CD8-positive, alpha-beta memory T cell (primary cell): Measurements from ENCODE around the gene ALG3. TPM values are rescaled to one million over a fixed set of nuclear protein-coding genes. Genes with fewer than 3 reads are reported as not detected.

Source experiments
- CTCF ChIA-PET: fragments of 350-600 bp; sonication (Branson Sonifier 250); formaldehyde crosslinking; loops from one replicate; lab custom pipeline; 2021; ENCODE audit warnings: antibody characterized with exemption; lab: Charles Lee
- POLR2A ChIA-PET: fragments of 350-600 bp; sonication (Branson Sonifier 250); formaldehyde crosslinking; loops from one replicate; lab custom pipeline; 2021; ENCODE audit warnings: antibody characterized with exemption; lab: Charles Lee
- DNase-seq, 5 donors: peaks; one replicate each; pipeline versions ENCODE4 v3.0.0 to v3.0.0-alpha.2; 2020 to 2022; ENCODE audit warnings: mixed read lengths in 1 of 5
- H3K27ac ChIP-seq: one replicate; pipeline ENCODE4 v1.7.0; 2013; ENCODE audit warnings: low read depth, mild to moderate bottlenecking, low read length, moderate library complexity
- H3K27me3 ChIP-seq: 2 replicates; pipeline ENCODE4 v1.7.0; 2013; ENCODE audit warnings: low read length, mild to moderate bottlenecking; ENCODE audit not compliant: insufficient read depth, poor library complexity, severe bottlenecking
- H3K36me3 ChIP-seq: 2 replicates; pipeline ENCODE4 v1.7.0; 2013; ENCODE audit warnings: mild to moderate bottlenecking, low read length, moderate library complexity; ENCODE audit not compliant: insufficient read depth
- H3K4me1 ChIP-seq: 2 replicates; pipeline ENCODE4 v1.7.0; 2013; ENCODE audit warnings: mild to moderate bottlenecking, low read length, moderate library complexity; ENCODE audit not compliant: insufficient read depth
- H3K4me3 ChIP-seq: 2 replicates; pipeline ENCODE4 v1.7.0; 2013; ENCODE audit warnings: mild to moderate bottlenecking, low read length
- H3K9me3 ChIP-seq: 2 replicates; pipeline ENCODE4 v1.7.0; 2013; ENCODE audit warnings: mild to moderate bottlenecking, low read length
- H3K27ac Mint-ChIP-seq, 8 donors: one replicate each; pipeline ENCODE4 v1.8.0; 2020 to 2021; ENCODE audit warnings: mixed read lengths in 8 of 8, mild to moderate bottlenecking in 6 of 8, inconsistent platforms in 3 of 8, moderate library complexity in 3 of 8
- H3K27me3 Mint-ChIP-seq, 2 donors: one replicate each; pipeline ENCODE4 v1.8.0; 2020 to 2021; ENCODE audit warnings: mixed read lengths in 2 of 2, mild to moderate bottlenecking in 1 of 2, moderate library complexity in 1 of 2
- H3K36me3 Mint-ChIP-seq, 3 donors: one replicate each; pipeline ENCODE4 v1.8.0; 2020 to 2021; ENCODE audit warnings: mixed read lengths in 3 of 3, inconsistent platforms in 1 of 3, mild to moderate bottlenecking in 1 of 3
- H3K4me1 Mint-ChIP-seq, 3 donors: one replicate each; pipeline ENCODE4 v1.8.0; 2020 to 2021; ENCODE audit warnings: mixed read lengths in 3 of 3, inconsistent platforms in 1 of 3, mild to moderate bottlenecking in 1 of 3
- H3K4me3 Mint-ChIP-seq, 7 donors: one replicate each; pipeline ENCODE4 v1.8.0; 2020 to 2021; ENCODE audit warnings: mixed read lengths in 7 of 7, mild to moderate bottlenecking in 6 of 7, moderate library complexity in 4 of 7, inconsistent platforms in 2 of 7
- H3K9me3 Mint-ChIP-seq, 5 donors: one replicate each; pipeline ENCODE4 v1.8.0; 2020 to 2022; ENCODE audit warnings: mixed read lengths in 5 of 5, mild to moderate bottlenecking in 3 of 5, moderate library complexity in 2 of 5, inconsistent platforms in 1 of 5
- polyA plus RNA-seq: library from polyadenylated mRNA; unstranded; fragments of 300-500 nt; fragmentation: Illumina TruSeq; gene quantifications from one replicate; pipeline ENCODE4 v1.2.3, GENCODE V29; 2021
- total RNA-seq, 2 experiments: library from RNA; stranded (reverse); gene quantifications; one replicate each; pipeline ENCODE4 v1.2.3, GENCODE V29; 2021

ALG3 gene
- total and polyA plus RNA-seq, 3 experiments from 2014 or later, result 59.4 to 73.2 (median 61.4) TPM

DNA sequence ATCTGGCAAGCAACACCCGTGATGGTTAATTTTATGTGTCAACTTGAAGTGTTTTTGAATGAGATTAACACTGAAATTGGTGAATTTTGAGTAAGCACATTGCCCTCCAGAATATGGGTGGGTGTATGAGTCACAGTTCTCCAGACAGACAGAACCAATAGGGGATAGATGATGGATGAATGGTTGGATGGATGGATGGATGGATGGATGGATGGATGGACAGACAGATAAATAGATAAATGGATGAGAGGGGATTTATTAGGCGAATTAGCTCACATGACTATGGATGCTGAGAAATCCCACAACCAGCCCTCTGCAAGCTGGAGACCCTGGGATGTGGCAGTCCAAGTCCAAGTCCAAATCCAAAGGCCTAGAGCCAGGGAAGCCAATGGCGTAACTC lies 24.8 kb downstream of the ALG3 start:
- POLR2A ChIA-PET, result no interaction called here
- no peak overlapping the region for H3K27ac Mint-ChIP-seq
- Histone ChIP-seq H3K27ac (no peak overlapping the region), H3K36me3 (no peaks in the 10 kb centered on the region), H3K4me1 (no peaks in the 10 kb centered on the region), H3K4me3 (no peak overlapping the region), H3K27me3 (peaks cover 16% of the 10 kb centered on the region), H3K9me3 (no peaks in the 10 kb centered on the region)
- CTCF ChIA-PET, result no interaction called here
- H3K4me1 Mint-ChIP-seq, result peaks cover 0 to 6% (median 5%) of the 10 kb centered on the region in 3 donors
- peaks cover 14 to 48% of the 10 kb centered on the region in 2 donors for H3K27me3 Mint-ChIP-seq
- DNase-seq, result no peak
- H3K9me3 Mint-ChIP-seq, result no peaks in the 10 kb centered on the region
- no peaks in the 10 kb centered on the region for H3K36me3 Mint-ChIP-seq
- no peak overlapping the region for H3K4me3 Mint-ChIP-seq

DNA sequence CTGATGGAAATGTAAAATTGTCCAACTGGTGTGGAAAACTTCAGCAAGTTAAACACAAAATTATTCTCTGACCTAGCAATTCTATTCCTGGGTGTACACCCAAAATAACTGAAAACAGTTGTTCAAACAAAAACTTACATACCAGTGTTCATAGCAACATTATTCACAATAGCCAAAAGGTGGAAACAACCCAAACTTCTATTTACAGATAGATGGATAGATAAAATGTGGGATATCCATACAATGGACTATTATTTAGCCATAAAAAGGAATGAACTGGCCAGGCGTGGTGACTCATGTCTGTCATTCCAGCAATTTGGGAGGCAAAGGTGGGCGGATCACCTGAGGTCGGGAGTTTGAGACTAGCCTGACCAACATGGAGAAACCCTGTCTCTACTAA lies 26.2 kb downstream of the ALG3 start:
- no peak overlapping the region for H3K4me3 ChIP-seq
- Mint-ChIP-seq H3K9me3 (no peaks in the 10 kb centered on the region), H3K27ac (no peak overlapping the region), H3K36me3 (no peaks in the 10 kb centered on the region), H3K27me3 (peaks cover 17 to 39% of the 10 kb centered on the region in 2 donors), H3K4me3 (no peak overlapping the region), H3K4me1 (peaks cover 0 to 2% (median 0%) of the 10 kb centered on the region in 3 donors)
- no peaks in the 10 kb centered on the region for H3K4me1 ChIP-seq
- H3K9me3 ChIP-seq, result no peaks in the 10 kb centered on the region
- H3K36me3 ChIP-seq, result no peaks in the 10 kb centered on the region
- ChIA-PET POLR2A (no interaction called here), CTCF (interaction anchor here (1.0 kb wide), 1 partner anchor 71 kb away, joined by 3 read pairs; no protein-coding TSS in a partner anchor)
- no peak for DNase-seq
- no peak overlapping the region for H3K27ac ChIP-seq
- peaks cover 4% of the 10 kb centered on the region for H3K27me3 ChIP-seq

DNA sequence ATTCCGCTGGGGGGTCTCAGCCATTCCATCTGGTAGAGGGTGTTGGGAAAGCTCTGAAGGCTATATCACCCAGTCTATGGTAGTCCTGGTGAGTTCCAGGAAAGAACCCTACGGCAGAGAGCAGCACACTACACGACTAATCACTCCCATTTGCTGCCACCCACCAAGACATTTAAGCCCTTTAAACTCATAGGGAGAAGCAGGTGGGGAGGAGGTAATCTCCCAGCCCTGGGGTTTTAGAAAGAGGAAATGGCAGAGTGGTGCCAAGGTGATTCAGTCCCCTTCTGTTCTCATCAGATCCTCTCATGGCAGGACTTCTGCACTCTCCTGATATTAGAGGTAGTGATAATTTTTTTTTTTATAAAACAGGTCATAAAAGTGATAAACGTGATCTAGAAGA lies 29.9 kb downstream of the ALG3 start:
- Mint-ChIP-seq H3K36me3 (no peaks in the 10 kb centered on the region), H3K27ac (no peak overlapping the region), H3K4me3 (no peak overlapping the region), H3K9me3 (no peaks in the 10 kb centered on the region), H3K27me3 (peaks cover 13 to 23% of the 10 kb centered on the region in 2 donors), H3K4me1 (no peaks in the 10 kb centered on the region)
- H3K4me3 ChIP-seq, result no peak overlapping the region
- peaks cover 3% of the 10 kb centered on the region for H3K27me3 ChIP-seq
- H3K36me3 ChIP-seq, result no peaks in the 10 kb centered on the region
- H3K27ac ChIP-seq, result no peak overlapping the region
- CTCF ChIA-PET, result no interaction called here
- H3K9me3 ChIP-seq, result no peaks in the 10 kb centered on the region
- H3K4me1 ChIP-seq, result no peaks in the 10 kb centered on the region
- no peak for DNase-seq
- POLR2A ChIA-PET, result no interaction called here

DNA sequence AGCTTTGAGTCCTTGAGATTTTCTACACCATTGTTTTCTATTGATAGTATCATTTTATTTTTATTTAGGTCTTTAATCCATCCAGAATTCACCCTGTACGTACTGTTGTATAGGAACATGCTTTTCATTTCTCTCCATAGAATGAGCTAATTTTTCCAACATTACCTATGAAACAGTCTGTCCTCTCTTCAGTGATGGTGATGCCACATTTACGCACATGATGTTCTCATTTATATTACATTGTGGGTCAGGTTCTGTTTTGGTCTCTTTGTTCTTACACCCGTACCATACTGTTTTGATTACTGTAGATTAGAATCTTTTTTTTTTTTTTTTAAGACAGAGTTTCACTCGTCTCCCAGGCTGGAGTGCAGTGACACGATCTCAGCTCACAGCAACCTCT lies 37.0 kb downstream of the ALG3 start:
- Mint-ChIP-seq H3K27ac (no peak overlapping the region), H3K36me3 (no peaks in the 10 kb centered on the region), H3K9me3 (no peaks in the 10 kb centered on the region), H3K4me3 (no peak overlapping the region), H3K4me1 (no peaks in the 10 kb centered on the region), H3K27me3 (peaks cover 4 to 15% of the 10 kb centered on the region in 2 donors)
- Histone ChIP-seq H3K27ac (no peak overlapping the region), H3K27me3 (no peaks in the 10 kb centered on the region), H3K36me3 (no peaks in the 10 kb centered on the region), H3K4me1 (no peaks in the 10 kb centered on the region), H3K9me3 (no peaks in the 10 kb centered on the region), H3K4me3 (no peak overlapping the region)
- ChIA-PET CTCF (interaction anchor here (4.4 kb wide), 1 partner anchor 16 kb away, joined by 15 read pairs; no protein-coding TSS in a partner anchor), POLR2A (interaction anchor here (0.7 kb wide), 1 partner anchor 33 kb away, joined by 4 read pairs; no protein-coding TSS in a partner anchor)
- no peak for DNase-seq

DNA sequence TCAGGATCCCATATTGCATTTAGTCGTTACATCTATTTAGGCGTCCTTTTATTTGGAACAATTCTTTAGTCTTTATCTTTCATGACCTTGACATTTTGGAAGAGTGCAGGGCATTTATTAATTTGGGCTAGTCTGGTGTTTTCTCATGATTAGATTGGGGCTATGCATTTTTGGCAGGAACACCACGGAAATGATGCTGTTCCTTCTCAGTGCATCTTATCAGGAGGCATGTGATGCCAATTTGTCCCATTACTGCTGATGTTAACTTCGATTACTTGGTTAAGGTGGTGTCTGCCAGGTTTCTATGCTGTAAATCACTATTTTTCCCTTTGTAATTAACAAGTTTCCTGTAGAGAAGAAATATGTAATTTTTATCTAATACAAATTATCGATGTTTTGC lies 37.5 kb downstream of the ALG3 start:
- no peak for DNase-seq
- Mint-ChIP-seq H3K27me3 (peaks cover 7 to 19% of the 10 kb centered on the region in 2 donors), H3K36me3 (no peaks in the 10 kb centered on the region), H3K27ac (no peak overlapping the region), H3K4me3 (no peak overlapping the region), H3K9me3 (no peaks in the 10 kb centered on the region), H3K4me1 (no peaks in the 10 kb centered on the region)
- no peak overlapping the region for H3K27ac ChIP-seq
- H3K4me3 ChIP-seq, result no peak overlapping the region
- no peaks in the 10 kb centered on the region for H3K9me3 ChIP-seq
- POLR2A ChIA-PET, result no interaction called here
- no peaks in the 10 kb centered on the region for H3K27me3 ChIP-seq
- CTCF ChIA-PET, result interaction anchor here (4.4 kb wide), 1 partner anchor 16 kb away, joined by 15 read pairs; no protein-coding TSS in a partner anchor
- H3K36me3 ChIP-seq, result no peaks in the 10 kb centered on the region
- no peaks in the 10 kb centered on the region for H3K4me1 ChIP-seq

DNA sequence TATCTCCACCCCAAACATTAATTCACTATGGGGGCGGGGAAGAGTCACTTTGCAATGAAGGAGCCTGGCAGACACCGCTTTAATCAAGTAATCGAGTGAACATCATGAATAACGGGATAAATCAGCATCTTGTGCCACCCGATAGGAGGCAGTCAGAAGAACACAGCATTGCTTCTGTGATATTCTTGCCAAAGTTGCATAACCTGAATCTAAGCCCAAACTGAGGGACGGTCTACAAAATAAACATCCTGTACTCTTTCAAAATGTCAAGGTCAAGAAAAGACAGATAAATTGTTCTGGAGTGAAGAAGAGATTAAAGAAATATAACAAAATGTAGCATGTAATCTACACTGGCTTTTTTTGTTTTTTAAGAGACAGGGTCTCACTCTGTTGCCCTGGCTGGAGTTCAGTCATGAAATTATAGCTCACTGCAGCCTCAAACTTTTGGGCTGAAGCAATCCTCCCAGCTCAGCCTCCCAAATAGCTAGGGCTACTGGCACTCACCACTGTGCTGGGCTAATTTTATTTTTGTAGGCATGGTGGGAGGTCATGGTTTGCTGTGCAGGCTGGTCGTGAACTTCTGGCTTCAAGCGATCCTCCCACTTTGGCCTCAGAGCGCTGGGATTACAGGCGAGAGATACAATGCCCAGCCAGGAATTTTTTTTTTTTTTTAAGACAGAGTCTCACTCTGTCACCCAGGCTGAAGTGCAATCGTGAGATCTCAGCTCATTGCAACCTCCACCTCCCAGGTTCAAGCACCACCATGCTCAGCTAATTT lies 39.4 kb downstream of the ALG3 start:
- H3K9me3 Mint-ChIP-seq, result no peaks in the 10 kb centered on the region
- H3K36me3 Mint-ChIP-seq, result no peaks in the 10 kb centered on the region
- H3K27me3 Mint-ChIP-seq, result peaks cover 15 to 20% of the 10 kb centered on the region in 2 donors
- H3K9me3 ChIP-seq, result no peaks in the 10 kb centered on the region
- no peaks in the 10 kb centered on the region for H3K27me3 ChIP-seq
- H3K36me3 ChIP-seq, result no peaks in the 10 kb centered on the region
- no peak overlapping the region for H3K4me3 ChIP-seq
- H3K27ac ChIP-seq, result no peak overlapping the region
- POLR2A ChIA-PET, result no interaction called here
- H3K4me1 Mint-ChIP-seq, result no peaks in the 10 kb centered on the region
- H3K27ac Mint-ChIP-seq, result no peak overlapping the region
- H3K4me1 ChIP-seq, result no peaks in the 10 kb centered on the region
- H3K4me3 Mint-ChIP-seq, result no peak overlapping the region
- no peak for DNase-seq
- CTCF ChIA-PET, result interaction anchor here (4.4 kb wide), 1 partner anchor 18 kb away, joined by 15 read pairs; no protein-coding TSS in a partner anchor

DNA sequence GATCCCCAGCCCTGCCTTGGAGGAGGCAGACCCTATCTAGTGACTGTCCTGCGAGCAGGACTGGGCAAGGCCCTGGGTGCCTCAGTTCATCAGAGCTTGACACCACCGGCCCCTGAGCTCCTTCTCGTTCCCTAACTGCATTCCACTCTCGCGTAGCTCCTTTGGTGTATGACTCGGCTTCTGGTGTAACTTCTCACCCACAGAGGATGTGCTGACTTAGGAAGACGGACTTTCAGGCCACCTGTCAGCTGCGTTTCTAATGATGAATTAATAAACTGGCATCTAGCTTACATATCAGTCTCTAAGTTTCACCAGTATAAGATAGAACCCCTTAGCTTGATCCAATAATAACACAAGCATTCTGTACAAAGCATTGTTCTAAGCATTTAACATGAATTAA lies 45.2 kb downstream of the ALG3 start:
- H3K4me1 Mint-ChIP-seq, result no peaks in the 10 kb centered on the region
- H3K27ac Mint-ChIP-seq, result no peak overlapping the region
- no peak overlapping the region for H3K4me3 Mint-ChIP-seq
- DNase-seq, result no peak
- Histone ChIP-seq H3K4me3 (no peak overlapping the region), H3K36me3 (no peaks in the 10 kb centered on the region), H3K27ac (no peak overlapping the region), H3K9me3 (no peaks in the 10 kb centered on the region), H3K27me3 (no peaks in the 10 kb centered on the region), H3K4me1 (no peaks in the 10 kb centered on the region)
- ChIA-PET POLR2A (no interaction called here), CTCF (no interaction called here)
- no peaks in the 10 kb centered on the region for H3K9me3 Mint-ChIP-seq
- no peaks in the 10 kb centered on the region for H3K36me3 Mint-ChIP-seq
- H3K27me3 Mint-ChIP-seq, result peaks cover 24% of the 10 kb centered on the region in 2 donors

DNA sequence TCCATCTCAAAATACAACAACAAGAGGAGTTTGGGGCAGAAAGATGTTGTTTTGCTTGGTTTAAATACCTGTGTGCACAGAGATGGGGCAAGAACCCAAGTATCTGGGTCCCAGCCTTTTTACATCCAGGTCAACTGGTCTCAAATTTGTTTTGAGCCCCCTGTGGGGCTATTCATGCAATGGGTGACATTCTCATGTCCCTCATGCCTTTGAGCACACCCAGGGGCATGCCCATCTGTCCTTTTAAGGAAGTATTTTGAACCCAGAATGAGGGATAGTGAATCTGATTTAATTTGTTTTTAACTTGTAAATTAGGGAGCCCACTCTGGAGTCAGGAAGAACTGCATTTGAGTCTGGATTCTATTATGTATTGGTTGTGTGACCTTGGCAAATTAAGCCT lies 47.9 kb downstream of the ALG3 start:
- CTCF ChIA-PET, result no interaction called here
- H3K9me3 ChIP-seq, result no peaks in the 10 kb centered on the region
- H3K36me3 Mint-ChIP-seq, result peaks cover 0 to 3% (median 1%) of the 10 kb centered on the region in 3 donors

More for the DNA sequence above, 47.9 kb downstream of the ALG3 start:
- Histone ChIP-seq H3K27me3 (no peaks in the 10 kb centered on the region), H3K36me3 (no peaks in the 10 kb centered on the region), H3K4me3 (no peak overlapping the region), H3K4me1 (no peaks in the 10 kb centered on the region), H3K27ac (no peak overlapping the region)
- Mint-ChIP-seq H3K9me3 (no peaks in the 10 kb centered on the region), H3K4me1 (no peaks in the 10 kb centered on the region), H3K4me3 (no peak overlapping the region), H3K27me3 (peaks cover 10 to 14% of the 10 kb centered on the region in 2 donors), H3K27ac (peak overlapping the region in 1 of 8 donors; percentile 12)
- DNase-seq, result no peak
- POLR2A ChIA-PET, result no interaction called here
